ENCODE measurements around the gene HSPB6. TPM values are rescaled to one million over a fixed set of nuclear protein-coding genes. Genes with fewer than 3 reads are reported as not detected.
"Not testable (repeated sequence)": the region's sequence is repeated elsewhere in the genome, so short reads cannot be mapped to it uniquely, and the experiment has no call there.

HSPB6 gene
- total and polyA plus RNA-seq, 2 donors, result 0.28 to 18.9 TPM

DNA sequence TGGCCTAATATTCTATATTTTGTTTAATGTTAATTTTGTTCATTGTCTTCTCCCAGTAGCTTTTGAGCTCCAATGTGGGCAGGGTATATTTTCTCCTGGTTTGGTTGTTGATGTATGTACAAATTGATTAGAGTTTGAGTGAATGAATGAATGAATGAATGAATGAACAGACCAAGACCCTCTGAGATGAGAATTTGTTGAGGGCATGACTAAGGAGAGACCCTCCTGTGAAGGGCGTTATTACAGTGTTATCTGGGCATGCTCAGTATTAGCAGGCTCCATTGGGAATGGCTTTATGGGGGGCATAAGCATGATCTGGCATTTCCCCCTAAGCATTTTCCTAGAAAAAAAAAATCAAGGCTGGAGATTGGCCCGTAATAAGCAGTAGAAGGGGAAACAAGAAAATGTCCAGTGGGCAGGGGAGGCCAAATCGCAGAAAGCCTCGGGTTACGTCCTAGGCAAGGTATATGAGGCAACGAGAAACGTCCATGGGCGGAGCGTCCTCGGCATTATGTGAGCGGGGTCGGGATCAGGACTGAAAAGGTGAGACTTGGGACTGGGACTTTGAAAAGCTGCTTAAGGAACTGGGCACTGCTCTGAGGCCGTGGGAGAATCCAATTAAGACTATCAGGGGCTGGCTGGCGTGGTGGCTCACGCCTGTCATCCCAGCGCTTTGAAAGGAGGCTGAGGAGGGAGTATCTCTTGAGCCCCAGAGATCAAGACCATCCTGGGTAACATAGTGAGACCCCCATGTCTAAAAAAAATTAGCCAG lies 17.6 kb upstream of the HSPB6 start:
- DNase-seq (ENCODE audit: low read depth in 6 of 9, low spot score in 9 of 9), result no peak
- 65% methylated on average over 16 of the region's 16 CpGs for WGBS
- peaks cover 7 to 13% of the 10 kb centered on the region in 2 donors for H3K4me1 ChIP-seq (ENCODE audit: control insufficient read depth in 2 of 2, insufficient read depth in 2 of 2, low read length in 2 of 2)
- peaks cover 13 to 14% of the 10 kb centered on the region in 2 donors for H3K36me3 ChIP-seq (ENCODE audit: control insufficient read depth in 2 of 2, insufficient read depth in 2 of 2, low read length in 1 of 2)
- H3K27me3 ChIP-seq (ENCODE audit: control insufficient read depth in 2 of 2, insufficient read depth in 1 of 2, low read length in 1 of 2), result no peaks in the 10 kb centered on the region
- H3K27ac ChIP-seq (ENCODE audit: low read depth in 1 of 2, low read length in 1 of 2), result no peak overlapping the region
- no peaks in the 10 kb centered on the region for H3K9me3 ChIP-seq (ENCODE audit: control insufficient read depth in 2 of 2, insufficient read depth in 1 of 2, low read length in 1 of 2)
- H3K4me3 ChIP-seq (ENCODE audit: low read length in 2 of 2), result peak overlapping the region in 1 of 2 donors; percentile 36

DNA sequence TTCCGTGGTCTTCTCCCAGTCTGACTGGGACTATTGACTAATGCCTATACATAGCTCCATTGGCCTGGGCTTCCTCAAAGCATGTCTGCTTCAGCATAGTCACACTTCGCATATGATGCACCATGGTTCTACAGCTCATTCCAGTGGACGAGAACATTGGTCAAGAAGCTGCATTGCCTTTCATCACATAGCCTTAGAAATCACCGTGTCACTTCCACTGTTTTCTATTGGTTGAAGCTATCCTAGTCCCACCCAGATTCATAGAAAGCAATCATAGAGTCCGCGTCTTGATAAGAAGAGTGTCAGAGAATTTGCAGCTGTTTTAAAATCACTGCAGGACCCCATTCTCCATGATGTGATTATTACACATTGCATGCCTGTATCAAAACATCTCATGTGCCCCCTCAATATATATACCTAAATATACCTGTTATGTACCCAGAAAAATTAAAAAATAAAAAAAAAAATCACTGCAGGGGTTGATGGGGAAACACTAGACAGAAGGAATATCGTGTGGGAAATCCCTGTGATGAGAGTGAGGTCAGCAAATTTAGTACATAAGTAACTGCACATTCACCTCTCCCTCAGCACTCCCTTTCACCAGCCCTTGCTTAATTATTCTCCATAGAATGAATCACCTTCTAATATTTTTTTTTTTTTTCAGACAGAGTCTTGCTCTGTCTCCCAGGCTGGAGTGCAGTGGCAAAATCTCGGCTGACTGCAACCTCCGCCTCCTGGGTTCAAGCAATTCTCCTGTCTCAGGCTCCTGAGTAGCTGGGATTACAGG lies 16.4 kb upstream of the HSPB6 start:
- DNase-seq (ENCODE audit: low read depth in 6 of 9, low spot score in 9 of 9), result no peak
- H3K4me1 ChIP-seq (ENCODE audit: control insufficient read depth in 2 of 2, insufficient read depth in 2 of 2, low read length in 2 of 2), result peaks cover 7 to 13% of the 10 kb centered on the region in 2 donors
- H3K9me3 ChIP-seq (ENCODE audit: control insufficient read depth in 2 of 2, insufficient read depth in 1 of 2, low read length in 1 of 2), result no peaks in the 10 kb centered on the region
- H3K27me3 ChIP-seq (ENCODE audit: control insufficient read depth in 2 of 2, insufficient read depth in 1 of 2, low read length in 1 of 2), result no peaks in the 10 kb centered on the region
- H3K36me3 ChIP-seq (ENCODE audit: control insufficient read depth in 2 of 2, insufficient read depth in 2 of 2, low read length in 1 of 2), result peaks cover 6 to 11% of the 10 kb centered on the region in 2 donors
- H3K4me3 ChIP-seq (ENCODE audit: low read length in 2 of 2), result no peak overlapping the region
- H3K27ac ChIP-seq (ENCODE audit: low read depth in 1 of 2, low read length in 1 of 2), result no peak overlapping the region
- 83% methylated on average over 9 of the region's 9 CpGs for WGBS

DNA sequence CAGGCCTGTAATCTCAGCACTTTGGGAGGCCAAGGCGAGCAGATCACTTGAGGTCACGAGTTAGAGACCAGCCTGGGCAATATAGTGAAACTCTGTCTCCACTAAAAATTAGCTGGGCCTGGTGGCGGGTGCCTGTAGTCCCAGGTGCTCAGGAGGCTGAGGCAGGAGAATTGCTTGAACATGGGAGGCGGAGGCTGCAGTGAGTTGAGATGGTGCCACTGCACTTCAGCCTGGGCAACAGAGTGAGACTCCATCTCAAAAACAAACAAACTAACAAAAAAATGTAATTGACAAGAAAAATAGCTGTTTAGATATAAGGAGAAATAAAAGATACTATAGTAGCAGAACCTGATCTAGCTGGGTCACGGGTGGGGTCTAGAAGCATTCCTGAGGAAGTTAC lies 15.5 kb upstream of the HSPB6 start:
- H3K27ac ChIP-seq (ENCODE audit: low read depth in 1 of 2, low read length in 1 of 2); DNase-seq (ENCODE audit: low read depth in 6 of 9, low spot score in 9 of 9); H3K9me3 ChIP-seq (ENCODE audit: control insufficient read depth in 2 of 2, insufficient read depth in 1 of 2, low read length in 1 of 2); H3K27me3 ChIP-seq (ENCODE audit: control insufficient read depth in 2 of 2, insufficient read depth in 1 of 2, low read length in 1 of 2); H3K4me3 ChIP-seq (ENCODE audit: low read length in 2 of 2): not testable (repeated sequence)
- peaks cover 4 to 15% of the 10 kb centered on the region in 2 donors for H3K36me3 ChIP-seq (ENCODE audit: control insufficient read depth in 2 of 2, insufficient read depth in 2 of 2, low read length in 1 of 2)
- peaks cover 7 to 13% of the 10 kb centered on the region in 2 donors for H3K4me1 ChIP-seq (ENCODE audit: control insufficient read depth in 2 of 2, insufficient read depth in 2 of 2, low read length in 2 of 2)
- 98% methylated on average over 5 of the region's 5 CpGs for WGBS

DNA sequence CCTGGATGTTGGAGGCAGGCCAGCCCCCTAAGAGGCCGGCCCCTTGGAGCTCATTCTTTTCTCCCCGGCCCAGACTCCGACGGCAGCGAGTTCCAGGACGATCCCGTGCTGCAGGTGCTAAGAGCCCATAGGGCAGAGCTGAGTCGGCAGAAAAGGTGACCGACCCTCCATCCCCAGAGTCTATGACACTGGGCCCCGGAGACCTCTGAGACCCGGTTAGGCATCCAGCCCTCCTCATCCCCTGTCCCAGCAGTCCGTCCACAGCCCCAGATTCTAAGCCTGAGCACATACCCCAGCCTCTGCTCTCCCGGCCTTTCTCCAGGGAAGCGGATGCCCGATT lies 11.2 kb upstream of the HSPB6 start:
- WGBS, result 95% methylated on average over 15 of the region's 15 CpGs
- Histone ChIP-seq H3K4me3 (ENCODE audit: low read length in 2 of 2) (no peak overlapping the region), H3K9me3 (ENCODE audit: control insufficient read depth in 2 of 2, insufficient read depth in 1 of 2, low read length in 1 of 2) (no peaks in the 10 kb centered on the region), H3K4me1 (ENCODE audit: control insufficient read depth in 2 of 2, insufficient read depth in 2 of 2, low read length in 2 of 2) (no peaks in the 10 kb centered on the region), H3K36me3 (ENCODE audit: control insufficient read depth in 2 of 2, insufficient read depth in 2 of 2, low read length in 1 of 2) (peaks cover 14 to 45% of the 10 kb centered on the region in 2 donors), H3K27me3 (ENCODE audit: control insufficient read depth in 2 of 2, insufficient read depth in 1 of 2, low read length in 1 of 2) (no peaks in the 10 kb centered on the region), H3K27ac (ENCODE audit: low read depth in 1 of 2, low read length in 1 of 2) (no peak overlapping the region)
- no peak for DNase-seq (ENCODE audit: low read depth in 6 of 9, low spot score in 9 of 9)

DNA sequence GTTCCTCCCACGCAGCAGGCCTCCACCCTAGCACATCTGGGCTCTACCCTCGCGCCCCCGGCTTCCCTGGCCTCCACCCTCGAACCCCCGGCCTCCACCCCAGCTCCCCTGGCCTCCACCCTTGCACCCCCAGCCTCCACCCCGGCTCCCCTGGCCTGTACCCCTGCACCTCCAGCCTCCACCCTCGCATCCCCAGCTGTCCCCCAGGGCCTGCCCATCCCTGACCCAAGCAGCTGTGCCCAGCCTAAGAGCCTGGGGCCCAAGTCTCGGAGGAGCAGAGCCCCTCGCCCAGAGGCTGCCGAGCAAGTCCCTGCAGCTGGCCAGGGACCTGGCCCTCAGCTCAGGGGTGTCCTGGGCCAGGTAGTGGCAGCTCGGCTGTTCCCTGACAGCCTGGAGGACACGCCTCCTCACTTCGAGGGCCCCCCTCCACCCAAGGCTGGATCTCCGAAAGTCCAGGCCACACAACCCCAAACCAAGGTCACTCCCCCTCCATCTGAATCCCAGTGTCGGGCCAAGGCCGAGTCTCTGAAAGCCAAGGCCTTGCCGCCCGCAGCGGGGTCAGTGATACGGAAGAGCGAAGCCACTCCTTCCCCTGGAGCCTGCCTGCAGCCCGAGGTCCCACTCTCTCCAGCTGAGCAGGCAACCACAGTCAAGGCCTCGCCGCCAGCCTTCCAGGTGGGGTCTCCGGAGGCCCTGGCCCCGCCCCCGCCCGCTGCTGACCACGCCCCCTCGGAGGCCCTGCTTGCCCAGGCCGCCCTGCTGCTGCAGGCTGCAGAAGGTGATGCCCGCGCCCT lies 10.7 kb upstream of the HSPB6 start:
- no peak for DNase-seq (ENCODE audit: low read depth in 6 of 9, low spot score in 9 of 9)
- Histone ChIP-seq H3K4me1 (ENCODE audit: control insufficient read depth in 2 of 2, insufficient read depth in 2 of 2, low read length in 2 of 2) (no peaks in the 10 kb centered on the region), H3K9me3 (ENCODE audit: control insufficient read depth in 2 of 2, insufficient read depth in 1 of 2, low read length in 1 of 2) (no peaks in the 10 kb centered on the region), H3K27me3 (ENCODE audit: control insufficient read depth in 2 of 2, insufficient read depth in 1 of 2, low read length in 1 of 2) (no peaks in the 10 kb centered on the region), H3K4me3 (ENCODE audit: low read length in 2 of 2) (no peak overlapping the region), H3K27ac (ENCODE audit: low read depth in 1 of 2, low read length in 1 of 2) (no peak overlapping the region), H3K36me3 (ENCODE audit: control insufficient read depth in 2 of 2, insufficient read depth in 2 of 2, low read length in 1 of 2) (peaks cover 14 to 46% of the 10 kb centered on the region in 2 donors)
- WGBS, result 91% methylated on average over 34 of the region's 34 CpGs

DNA sequence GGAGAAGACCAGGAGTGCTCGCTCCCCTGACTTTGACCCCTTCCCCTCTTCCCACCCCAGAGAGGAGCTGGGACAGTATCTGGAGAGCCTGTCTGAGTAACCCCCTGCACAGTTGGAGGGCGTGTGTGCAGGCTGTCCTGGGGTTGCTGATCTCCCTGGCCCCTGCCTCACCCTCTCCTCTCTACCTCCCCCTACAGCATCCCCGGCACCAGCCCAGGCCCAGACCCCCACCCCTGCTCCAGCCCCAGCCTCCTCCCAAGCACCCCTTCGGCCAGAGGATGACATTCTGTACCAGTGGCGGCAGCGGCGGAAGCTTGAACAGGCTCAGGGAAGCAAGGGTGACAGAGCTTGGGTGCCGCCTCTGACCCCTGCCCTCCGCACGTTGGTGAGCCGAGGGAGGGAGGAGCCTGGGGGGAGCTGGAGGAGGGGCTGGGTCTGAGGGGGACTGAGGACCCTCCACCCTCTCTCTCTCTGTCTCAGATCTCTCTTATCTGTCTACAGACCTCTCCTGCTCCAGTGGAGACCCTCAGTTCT lies 9.8 kb upstream of the HSPB6 start:
- WGBS, result 97% methylated on average over 11 of the region's 11 CpGs
- no peak overlapping the region for H3K27ac ChIP-seq (ENCODE audit: low read depth in 1 of 2, low read length in 1 of 2)
- H3K4me1 ChIP-seq (ENCODE audit: control insufficient read depth in 2 of 2, insufficient read depth in 2 of 2, low read length in 2 of 2), result no peaks in the 10 kb centered on the region
- H3K27me3 ChIP-seq (ENCODE audit: control insufficient read depth in 2 of 2, insufficient read depth in 1 of 2, low read length in 1 of 2), result no peaks in the 10 kb centered on the region
- no peaks in the 10 kb centered on the region for H3K9me3 ChIP-seq (ENCODE audit: control insufficient read depth in 2 of 2, insufficient read depth in 1 of 2, low read length in 1 of 2)
- H3K4me3 ChIP-seq (ENCODE audit: low read length in 2 of 2), result no peak overlapping the region
- H3K36me3 ChIP-seq (ENCODE audit: control insufficient read depth in 2 of 2, insufficient read depth in 2 of 2, low read length in 1 of 2), result peaks cover 20 to 53% of the 10 kb centered on the region in 2 donors
- DNase-seq (ENCODE audit: low read depth in 6 of 9, low spot score in 9 of 9), result no peak

DNA sequence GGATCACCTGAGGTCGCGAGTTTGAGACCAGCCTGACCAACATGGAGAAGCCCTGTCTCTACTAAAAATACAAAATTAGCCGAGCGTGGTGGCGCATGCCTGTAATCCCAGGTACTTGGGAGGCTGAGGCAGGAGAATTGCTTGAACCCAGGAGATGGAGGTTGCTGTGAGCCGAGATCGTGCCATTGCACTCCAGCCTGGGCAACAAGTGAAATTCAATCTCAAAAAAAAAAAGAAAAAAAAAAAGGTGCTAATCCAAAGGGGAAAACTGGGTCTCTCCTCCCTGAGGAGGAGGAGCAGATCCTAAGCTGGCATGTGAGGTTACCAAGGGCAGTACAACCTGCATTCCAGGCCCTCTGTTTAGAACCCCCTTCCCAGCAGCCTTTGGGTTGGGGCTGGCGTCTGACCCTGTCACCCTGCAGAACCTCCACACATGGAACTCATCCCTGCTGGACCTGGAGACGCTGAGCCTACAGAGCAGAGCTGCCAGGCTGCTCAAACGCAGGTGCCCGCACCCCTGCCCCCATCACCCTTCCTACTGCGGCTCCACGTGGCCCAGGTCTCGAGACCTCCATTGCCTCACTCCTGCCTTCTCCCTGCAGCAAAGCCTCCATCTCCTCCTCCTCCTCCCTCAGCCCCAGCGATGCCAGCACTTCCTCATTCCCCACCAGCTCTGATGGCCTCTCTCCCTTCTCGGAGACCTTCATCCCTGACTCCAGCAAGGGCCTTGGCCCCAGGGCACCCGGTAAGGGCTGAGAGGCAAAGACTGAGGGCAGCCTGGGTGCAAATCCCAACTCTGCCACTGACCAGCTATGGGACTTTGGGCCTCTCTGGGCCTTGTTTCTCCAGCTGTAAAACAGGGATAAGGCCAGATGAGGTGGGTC lies 7.8 kb upstream of the HSPB6 start:
- no peaks in the 10 kb centered on the region for H3K9me3 ChIP-seq (ENCODE audit: control insufficient read depth in 2 of 2, insufficient read depth in 1 of 2, low read length in 1 of 2)
- no peak overlapping the region for H3K4me3 ChIP-seq (ENCODE audit: low read length in 2 of 2)
- WGBS, result 98% methylated on average over 17 of the region's 17 CpGs
- no peaks in the 10 kb centered on the region for H3K27me3 ChIP-seq (ENCODE audit: control insufficient read depth in 2 of 2, insufficient read depth in 1 of 2, low read length in 1 of 2)
- H3K36me3 ChIP-seq (ENCODE audit: control insufficient read depth in 2 of 2, insufficient read depth in 2 of 2, low read length in 1 of 2), result peaks cover 26 to 59% of the 10 kb centered on the region in 2 donors
- no peak overlapping the region for H3K27ac ChIP-seq (ENCODE audit: low read depth in 1 of 2, low read length in 1 of 2)
- no peak for DNase-seq (ENCODE audit: low read depth in 6 of 9, low spot score in 9 of 9)
- peaks cover 2 to 3% of the 10 kb centered on the region in 2 donors for H3K4me1 ChIP-seq (ENCODE audit: control insufficient read depth in 2 of 2, insufficient read depth in 2 of 2, low read length in 2 of 2)

DNA sequence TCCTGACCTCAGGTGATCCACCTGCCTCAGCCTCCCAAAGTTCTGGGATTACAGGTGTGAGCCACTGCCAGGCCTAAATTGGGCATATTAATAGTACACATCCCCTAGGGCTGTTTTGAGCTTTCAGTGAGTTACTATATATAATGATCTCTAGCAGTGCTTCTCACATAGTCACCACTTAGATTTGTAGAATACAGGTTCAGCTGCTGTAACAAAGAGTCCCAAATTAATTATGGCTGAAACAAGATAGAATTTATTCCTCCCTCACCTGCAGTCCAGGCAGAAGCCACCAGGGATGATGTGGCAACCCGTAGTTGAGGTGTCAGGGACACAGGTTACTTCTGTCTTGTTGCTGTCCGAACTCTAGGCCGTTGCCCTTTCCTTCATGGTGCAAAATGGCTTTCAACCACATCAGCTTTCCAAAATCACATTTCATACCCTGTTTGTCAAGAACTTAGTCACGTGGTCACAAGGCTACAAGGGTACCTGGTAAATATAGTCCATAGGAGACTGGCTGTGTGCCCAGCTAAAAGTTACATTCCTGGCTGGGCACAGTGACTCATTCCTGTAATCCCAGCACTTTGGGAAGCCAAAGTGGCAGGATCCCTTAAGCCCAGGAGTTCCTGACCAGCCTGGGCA lies 4.0 kb upstream of the HSPB6 start:
- peaks cover 0 to 9% of the 10 kb centered on the region in 2 donors for H3K9me3 ChIP-seq (ENCODE audit: control insufficient read depth in 2 of 2, insufficient read depth in 1 of 2, low read length in 1 of 2)
- no peak overlapping the region for H3K4me3 ChIP-seq (ENCODE audit: low read length in 2 of 2)
- DNase-seq (ENCODE audit: low read depth in 6 of 9, low spot score in 9 of 9), result no peak
- peaks cover 14 to 17% of the 10 kb centered on the region in 2 donors for H3K27me3 ChIP-seq (ENCODE audit: control insufficient read depth in 2 of 2, insufficient read depth in 1 of 2, low read length in 1 of 2)
- H3K4me1 ChIP-seq (ENCODE audit: control insufficient read depth in 2 of 2, insufficient read depth in 2 of 2, low read length in 2 of 2), result peaks cover 22 to 30% of the 10 kb centered on the region in 2 donors
- peaks cover 20 to 35% of the 10 kb centered on the region in 2 donors for H3K36me3 ChIP-seq (ENCODE audit: control insufficient read depth in 2 of 2, insufficient read depth in 2 of 2, low read length in 1 of 2)
- H3K27ac ChIP-seq (ENCODE audit: low read depth in 1 of 2, low read length in 1 of 2), result no peak overlapping the region
- 99% methylated on average over 4 of the region's 4 CpGs for WGBS

Data from thymus (tissue), 11 donors.